Stimulated activated CD8-positive, alpha-beta memory T cell treated with anti-CD3 and anti-CD28 coated beads, Interleukin-4, amount 100 ng/mL, for 1 hour (primary cell): Measurements from ENCODE around the gene CYP2W1.

Experiments used
- DNase-seq, 2 donors: peaks; one replicate each; pipeline ENCODE4 v3.0.0-alpha.2; 2020; ENCODE audit warnings: low read depth in 2 of 2, low spot score in 1 of 2

Gene CYP2W1

DNA sequence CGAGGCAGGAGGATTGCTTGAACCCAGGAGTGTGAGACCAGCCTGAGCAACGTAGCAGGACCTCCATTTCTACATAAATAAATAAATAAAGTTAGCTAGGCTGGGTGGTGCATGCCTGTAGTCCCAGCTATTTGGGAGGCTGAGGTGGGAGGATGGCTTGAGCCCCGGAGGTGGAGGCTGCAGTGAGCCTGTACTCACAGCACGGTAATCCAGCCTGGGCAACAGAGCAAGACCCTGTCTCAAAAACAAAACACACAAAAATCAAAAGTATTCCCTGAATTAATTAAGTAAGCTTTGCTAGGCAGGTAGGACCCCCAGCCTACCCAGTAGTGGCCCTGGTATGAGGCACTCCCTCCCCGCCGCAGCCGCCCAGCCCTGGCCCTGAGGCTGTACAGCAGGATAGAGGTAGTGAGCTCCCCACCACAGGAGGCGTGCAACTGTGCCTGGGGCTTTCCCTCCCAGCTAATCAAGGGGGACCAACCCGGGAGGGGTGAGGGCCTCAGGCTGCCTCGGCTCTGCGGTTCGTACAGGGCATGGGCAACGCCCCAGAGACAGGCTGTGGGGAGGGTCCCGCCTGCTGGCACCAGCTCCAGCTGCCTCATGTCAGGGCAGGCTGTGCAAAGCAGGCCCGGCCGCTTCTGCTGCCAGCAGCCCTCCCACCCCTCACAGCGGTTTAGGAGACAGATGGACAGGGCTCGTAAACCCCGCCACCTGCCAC lies 1.0 kb upstream of the CYP2W1 start:
- DNase-seq = no peak

DNA sequence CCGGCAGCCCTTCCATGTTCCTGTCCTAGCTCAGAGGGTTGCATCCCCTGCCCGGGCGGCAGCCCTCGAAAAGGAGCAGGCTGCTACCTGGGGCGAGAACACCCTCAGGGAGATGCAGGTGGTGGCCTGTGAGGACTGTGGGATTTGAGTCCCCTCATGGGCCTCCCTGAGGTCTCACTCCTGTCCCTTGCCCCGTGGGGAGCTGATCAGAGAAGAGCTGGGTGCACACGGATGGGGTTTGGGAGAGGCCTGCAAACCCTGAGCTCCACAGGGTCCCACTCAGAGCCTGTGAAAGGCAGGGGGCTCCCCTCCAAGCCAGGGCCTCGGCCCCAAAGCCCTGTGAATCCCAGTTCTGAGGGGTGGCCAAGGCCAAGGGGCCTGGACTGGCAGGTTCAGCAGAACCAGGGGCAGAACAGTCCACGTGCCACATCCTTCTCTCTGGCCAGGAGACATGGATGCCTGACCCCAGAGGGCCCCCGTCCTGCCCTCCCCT lies 424 bp upstream of the CYP2W1 start:
- DNase-seq = no peak

GRCh38 chr7:983616-984071 lies 663 bp downstream of the CYP2W1 start:
- DNase-seq = no peak

- DNase-seq = no peak
Observed at GRCh38 chr7:984361-985126, 1.6 kb downstream of the CYP2W1 start.

GRCh38 chr7:985127-985416 lies 2.1 kb downstream of the CYP2W1 start:
- no peak for DNase-seq

- no peak for DNase-seq
Observed at GRCh38 chr7:985915-986741, 3.1 kb downstream of the CYP2W1 start.

GRCh38 chr7:986766-987751 lies 4.1 kb downstream of the CYP2W1 start:
- no peak for DNase-seq

DNA sequence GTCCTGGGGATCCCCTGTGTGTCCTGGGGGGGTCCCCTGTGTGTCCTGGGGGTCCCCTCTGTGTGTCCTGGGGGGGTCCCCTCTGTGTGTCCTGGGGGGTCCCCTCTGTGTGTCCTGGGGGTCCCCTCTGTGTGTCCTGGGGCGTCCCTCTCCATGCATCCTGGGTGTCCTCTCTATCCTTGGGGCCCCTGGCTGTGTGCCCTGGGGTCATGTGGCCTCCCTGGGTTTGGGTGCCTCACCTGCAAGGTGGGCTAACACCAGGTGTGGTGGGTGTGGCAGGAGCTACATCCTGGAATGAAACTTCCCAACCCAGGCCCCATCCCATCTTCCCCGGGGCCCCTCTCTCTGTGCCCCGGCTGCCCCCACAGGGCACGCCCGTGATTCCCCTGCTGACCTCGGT lies 4.9 kb downstream of the CYP2W1 start:
- DNase-seq = no peak

GRCh38 chr7:988426-988911 lies 5.5 kb downstream of the CYP2W1 start:
- no peak for DNase-seq

GRCh38 chr7:988963-989529 lies 6.1 kb downstream of the CYP2W1 start:
- DNase-seq = no peak

DNA sequence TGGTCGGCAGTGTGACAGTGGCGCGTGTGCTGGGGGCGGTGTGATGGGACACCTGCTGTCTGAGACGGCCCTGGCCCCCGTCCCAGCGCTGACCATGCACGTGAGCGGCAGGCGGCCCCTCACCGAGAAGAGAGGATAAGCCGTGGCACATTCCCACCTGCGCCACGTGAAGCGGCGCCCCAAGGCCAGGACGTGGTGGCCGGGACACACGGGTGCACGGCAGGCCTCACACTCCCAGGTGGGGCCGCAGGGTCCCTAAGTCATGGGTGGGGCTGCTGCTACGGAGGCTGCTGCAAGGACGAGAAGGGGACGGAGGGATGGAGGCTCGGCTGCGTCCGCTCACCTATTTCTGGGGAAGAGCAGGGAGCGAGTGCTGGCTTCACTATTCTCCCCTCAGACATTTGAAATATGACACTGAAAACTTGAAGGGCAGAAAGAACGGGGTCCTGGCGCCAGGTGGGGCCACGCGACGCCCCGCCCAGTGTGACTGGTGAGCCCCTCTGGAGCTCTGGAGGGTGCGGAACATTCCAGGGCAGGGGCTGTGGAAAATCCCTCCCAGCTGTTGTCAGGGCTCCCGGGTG lies 7.5 kb downstream of the CYP2W1 start:
- DNase-seq = no peak

- no peak for DNase-seq
Observed at GRCh38 chr7:990933-991728, 8.2 kb downstream of the CYP2W1 start.

DNA sequence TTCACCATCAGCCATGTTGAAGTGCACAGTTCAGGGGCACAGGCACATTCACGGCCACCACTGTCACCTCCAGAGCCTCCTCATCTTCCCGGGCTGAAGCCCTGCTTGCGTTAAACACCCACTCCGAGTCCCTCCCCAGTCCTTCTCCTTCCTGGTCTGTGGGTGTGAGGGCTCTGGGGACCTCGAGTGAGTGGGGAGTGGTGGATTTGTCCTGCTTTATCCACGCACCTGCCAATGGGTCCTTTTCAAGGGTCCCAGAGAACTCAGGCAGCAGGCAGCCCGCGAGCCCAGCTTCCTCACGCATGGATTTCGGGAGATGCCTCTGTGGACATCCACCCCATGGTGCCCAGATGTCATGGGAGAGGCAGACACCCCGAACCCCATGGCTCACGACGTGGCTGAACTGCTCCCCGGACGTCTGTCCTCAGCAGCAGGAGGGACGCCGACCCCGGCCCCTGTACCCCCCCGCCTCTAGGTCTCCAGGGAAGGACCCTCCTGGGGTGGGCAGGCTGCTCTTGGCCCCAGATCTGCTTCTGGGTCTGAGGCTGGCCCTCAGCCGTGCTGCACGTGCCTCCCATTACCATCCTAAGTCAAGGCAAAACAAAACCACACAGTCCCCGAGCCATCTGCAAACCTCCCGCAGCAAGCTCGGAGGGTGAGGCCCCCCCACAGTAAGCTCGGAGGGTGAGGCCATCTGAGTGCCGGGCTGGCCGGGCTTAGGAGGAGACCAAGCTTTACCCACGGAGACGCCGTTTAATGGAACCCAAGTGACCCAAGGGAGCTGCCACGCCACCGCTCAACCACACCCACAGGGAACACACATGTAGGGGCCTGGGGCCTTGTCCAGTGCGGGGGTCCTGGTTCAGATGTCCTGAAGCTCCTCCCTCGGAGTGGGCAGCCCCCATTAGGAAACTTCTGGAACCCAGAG lies 9.0 kb downstream of the CYP2W1 start:
- DNase-seq = no peak

GRCh38 chr7:992709-993607 lies 10.0 kb downstream of the CYP2W1 start:
- peak; percentile 81 to 88 for DNase-seq

- no peak for DNase-seq
Observed at GRCh38 chr7:994592-995308, 11.8 kb downstream of the CYP2W1 start.

DNA sequence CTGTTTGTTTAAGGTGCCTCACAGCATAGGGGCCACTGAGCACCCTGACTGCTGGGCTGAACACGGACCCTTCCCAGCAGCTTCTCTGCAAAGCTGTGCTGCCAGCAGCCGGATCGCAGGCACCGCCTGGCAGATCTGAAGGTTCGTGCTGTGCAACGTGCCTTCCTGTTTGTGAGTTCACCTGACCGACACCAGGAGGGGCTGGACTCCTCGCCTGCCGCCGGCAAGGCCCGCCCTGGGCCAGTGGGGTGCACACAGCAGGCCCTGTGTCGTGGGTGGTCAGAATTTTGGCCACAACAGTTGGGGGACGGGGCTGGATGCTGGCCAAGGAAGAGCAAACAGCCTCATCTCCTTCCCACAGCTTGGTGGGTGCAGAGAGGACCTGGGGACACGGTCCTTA lies 12.6 kb downstream of the CYP2W1 start:
- no peak for DNase-seq
